HEK293 (cell line): ENCODE results near the gene NTSR1.

Experiments used
- CTCF ChIP-seq: fragments of 450-650 bp; formaldehyde crosslinking; IDR thresholded peaks from 2 replicates; pipeline ENCODE4 v1.5.1; 2016; ENCODE audit warnings: missing biosample characterization, missing genetic modification characterization
- MYNN ChIP-seq: fragments of 450-650 bp; formaldehyde crosslinking; IDR thresholded peaks from 2 replicates; pipeline ENCODE4 v1.5.1; 2016; ENCODE audit warnings: missing biosample characterization, missing genetic modification characterization, borderline replicate concordance
- ZBTB7A ChIP-seq: fragments of 450-650 bp; formaldehyde crosslinking; IDR thresholded peaks from 2 replicates; pipeline ENCODE4 v1.5.1; 2016; ENCODE audit warnings: low read depth, missing biosample characterization, missing genetic modification characterization
- ZNF138 ChIP-seq: fragments of 450-650 bp; formaldehyde crosslinking; IDR thresholded peaks from 2 replicates; pipeline ENCODE4 v1.5.1; 2016; ENCODE audit warnings: missing biosample characterization, missing genetic modification characterization, borderline replicate concordance
- ZNF140 ChIP-seq: fragments of 450-650 bp; formaldehyde crosslinking; IDR thresholded peaks from 2 replicates; pipeline ENCODE4 v1.5.1; 2016; ENCODE audit warnings: missing biosample characterization, missing genetic modification characterization
- ZNF561 ChIP-seq: fragments of 450-650 bp; IDR thresholded peaks from 2 replicates; pipeline ENCODE4 v1.5.1; 2018; ENCODE audit warnings: missing biosample characterization, missing genetic modification characterization, borderline replicate concordance

DNA sequence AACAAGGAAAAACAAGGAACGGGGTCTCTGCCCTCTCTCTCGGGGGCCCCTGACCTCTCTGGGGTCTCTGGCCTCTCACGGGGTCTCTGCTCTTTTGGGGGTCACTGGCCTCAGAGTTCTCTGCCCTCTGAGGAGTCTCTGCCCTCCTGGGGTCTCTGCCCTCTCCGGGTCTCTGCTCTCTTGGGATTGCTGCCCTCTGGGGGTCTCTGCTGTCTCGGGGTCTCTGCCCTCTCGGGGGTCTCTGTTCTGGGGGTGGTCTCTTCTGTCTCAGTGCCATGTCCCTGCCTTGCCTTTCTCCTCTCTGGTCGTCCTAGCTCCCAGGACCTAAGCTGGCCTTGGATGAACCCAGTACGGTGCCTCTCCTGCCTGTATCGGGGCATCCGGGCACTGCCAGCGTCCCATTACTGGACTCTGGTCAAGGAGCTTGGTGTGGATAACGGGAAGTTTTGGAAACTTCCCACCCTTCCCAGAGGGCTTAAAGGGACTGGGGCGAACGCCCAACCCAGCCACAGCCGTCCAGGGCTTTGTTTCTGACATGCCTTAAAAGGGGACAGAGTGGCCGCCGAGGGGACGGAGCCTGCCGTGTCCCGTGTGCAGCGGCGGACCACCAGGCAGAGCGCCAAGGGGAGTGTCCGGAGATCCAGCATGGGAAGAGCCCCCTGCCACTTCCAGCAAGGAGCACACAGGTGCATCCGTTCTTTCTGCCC, 62.9 kb downstream of the NTSR1 start:
- TF ChIP-seq ZNF138 (no peak), MYNN (tag by site-specific recombination) (no peak), ZBTB7A (tag by site-specific recombination) (0 out of 2 replicates have a peak, but pooled peaks have one; percentile 24), CTCF (tag by site-specific recombination) (no peak), ZNF561 (tag by site-specific recombination) (no peak), ZNF140 (tag by site-specific recombination) (no peak)
